Panc1 (cell line): ENCODE measurements around the gene PLEKHG5. TPM values are rescaled to one million over a fixed set of nuclear protein-coding genes. Genes with fewer than 3 reads are reported as not detected.

ENCODE experiments used
- ATAC-seq: fragments of 200-7000 bp; cut with Tn5 transposase; 2 replicates; pipeline ENCODE4 v1.9.1; 2020; ENCODE audit warnings: mild to moderate bottlenecking, moderate library complexity
- BruUV-seq: library from RNA; stranded (reverse); fragments of 400-500 nt; replicated peaks from 2 replicates; lab custom pipeline; 2021; lab: Mats Ljungman, UMichigan
- CTCF ChIA-PET: fragments of 300-600 bp; sonication (Branson Sonifier 250); formaldehyde crosslinking; loops from one replicate; lab custom pipeline; 2022; ENCODE audit warnings: antibody characterized with exemption; lab: Charles Lee
- POLR2A ChIA-PET: fragments of 300-600 bp; sonication (Branson Sonifier 250); formaldehyde crosslinking; loops from one replicate; lab custom pipeline; 2022; ENCODE audit warnings: antibody characterized with exemption; lab: Charles Lee
- DNase-seq: peaks from one replicate; pipeline ENCODE4 v3.0.0-alpha.2; 2010; ENCODE audit warnings: low read depth, low spot score
- H3K27ac ChIP-seq: 2 replicates; pipeline ENCODE4 v1.5.1; 2011; ENCODE audit warnings: mild to moderate bottlenecking, low read length, inconsistent platforms
- H3K27me3 ChIP-seq: fragments of 200-500 bp; sonication (Bioruptor generic); 2 replicates; pipeline ENCODE4 v1.6.0; 2014; ENCODE audit warnings: low read length, inconsistent platforms; ENCODE audit not compliant: control insufficient read depth, insufficient read depth
- H3K36me3 ChIP-seq: fragments of 200-500 bp; sonication (Bioruptor generic); 2 replicates; pipeline ENCODE4 v1.5.1; 2014; ENCODE audit warnings: inconsistent platforms, mild to moderate bottlenecking, low read length, moderate library complexity; ENCODE audit not compliant: control insufficient read depth, insufficient read depth
- H3K4me1 ChIP-seq: 2 replicates; pipeline ENCODE4 v1.5.1; 2011; ENCODE audit warnings: inconsistent platforms, mild to moderate bottlenecking, low read length, moderate library complexity; ENCODE audit not compliant: control insufficient read depth, insufficient read depth
- H3K4me3 ChIP-seq, 2 experiments: 2 replicates each; pipeline ENCODE4 v1.5.1; 2011 to 2012; ENCODE audit warnings: low read depth in 2 of 2, low read length in 2 of 2, mild to moderate bottlenecking in 2 of 2, inconsistent platforms in 1 of 2, moderate library complexity in 1 of 2
- H3K9me3 ChIP-seq: fragments of 200-500 bp; sonication (Bioruptor generic); 2 replicates; pipeline ENCODE4 v1.5.1; 2014; ENCODE audit warnings: low read depth, mild to moderate bottlenecking, inconsistent platforms, low read length, moderate library complexity; ENCODE audit not compliant: control insufficient read depth, insufficient read depth
- CTCF ChIP-seq: fragments of 450-650 bp; IDR thresholded peaks from 2 replicates; pipeline ENCODE4 v1.5.1; 2017; ENCODE audit warnings: mild to moderate bottlenecking
- POLR2AphosphoS5 ChIP-seq: IDR thresholded peaks from 2 replicates; pipeline ENCODE4 v1.6.1; 2012; ENCODE audit warnings: mild to moderate bottlenecking, low read depth, low read length, moderate library complexity
- REST ChIP-seq, 2 experiments: IDR thresholded peaks; 2 replicates each; pipeline ENCODE4 v1.6.1; 2011 to 2012; ENCODE audit warnings: low read depth in 2 of 2, control low read depth in 1 of 2, low read length in 1 of 2, mild to moderate bottlenecking in 1 of 2, moderate library complexity in 1 of 2; ENCODE audit not compliant: insufficient read depth in 1 of 2
- SIN3A ChIP-seq: IDR thresholded peaks from 2 replicates; pipeline ENCODE4 v1.6.1; 2012; ENCODE audit warnings: low read depth, mild to moderate bottlenecking, low read length, moderate library complexity, borderline replicate concordance; ENCODE audit not compliant: insufficient read depth
- TCF7L2 ChIP-seq: IDR thresholded peaks from 2 replicates; pipeline ENCODE4 v1.6.1; 2011; ENCODE audit warnings: mild to moderate bottlenecking, low read depth, low read length, inconsistent platforms
- in situ Hi-C: cut with HindIII; loops from 2 replicates; pipeline ENCODE4 v1.10.0; 2016; ENCODE audit warnings: low sequenced_read_pairs, low pct_unique_long_range_greater_than_20kb
- intact Hi-C: fragments of 100-400 bp; cut with micrococcal nuclease; formaldehyde crosslinking; loops from one replicate; pipeline ENCODE4 v1.10.0; 2022; ENCODE audit not compliant: unreplicated experiment
- total RNA-seq: library from RNA; stranded (reverse); gene quantifications from one replicate; pipeline ENCODE4 v1.2.1, GENCODE V29; 2021; ENCODE audit not compliant: unreplicated experiment

PLEKHG5 gene
- total RNA-seq, 1 experiment from 2014 or later: 6.8 TPM

DNA sequence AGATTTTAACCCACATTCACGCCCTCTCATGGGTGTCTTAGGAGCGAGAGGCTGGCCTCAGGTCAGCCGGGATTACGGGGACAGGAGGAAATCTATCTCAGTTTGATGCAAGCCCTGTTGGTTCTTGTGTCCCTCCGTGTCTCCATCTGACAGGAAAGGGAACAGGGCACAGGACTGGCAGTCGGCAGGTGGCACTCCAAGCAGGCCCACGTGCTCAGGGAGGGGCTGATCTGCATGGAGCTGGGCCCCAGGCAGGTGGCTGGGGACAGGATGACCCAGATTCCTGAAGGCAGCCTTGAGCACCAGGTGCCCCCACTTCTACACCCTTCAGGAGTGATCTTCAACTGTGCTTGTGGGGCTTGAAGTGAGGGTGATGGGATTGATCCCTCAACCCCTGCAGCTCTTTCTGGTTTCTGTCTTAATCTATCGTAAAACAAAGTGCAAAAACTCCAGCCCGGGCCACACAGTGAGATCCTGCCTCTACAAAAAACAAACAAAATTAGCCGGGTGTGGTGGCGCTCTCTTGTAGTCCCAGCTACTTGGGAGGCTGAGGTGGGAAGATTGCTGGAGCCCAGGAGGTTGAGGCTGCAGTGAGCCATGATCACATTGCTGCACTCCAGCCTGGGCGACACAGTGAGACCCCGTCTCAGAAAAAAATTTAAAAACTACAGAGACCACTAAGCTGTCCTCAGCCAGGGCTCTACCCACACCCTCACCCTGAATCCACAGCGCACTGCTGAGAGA is 8.3 kb downstream of the PLEKHG5 start:
- POLR2A ChIA-PET: no interaction called here
- in situ Hi-C loops: no loop called here
- peaks cover 9% of the 10 kb centered on the region for H3K4me1 ChIP-seq
- TF ChIP-seq CTCF (peak; percentile 44), SIN3A (no peak)
- DNase-seq (no peak), ATAC-seq (no peak)
- intact Hi-C loops: no loop called here
- no peaks in the 10 kb centered on the region for H3K36me3 ChIP-seq
- H3K27me3 ChIP-seq: no peaks in the 10 kb centered on the region
- BruUV-seq: no TSS peak
- no peak overlapping the region for H3K27ac ChIP-seq
- H3K9me3 ChIP-seq: no peaks in the 10 kb centered on the region
- CTCF ChIA-PET: no interaction called here
- no peak overlapping the region for H3K4me3 ChIP-seq

DNA sequence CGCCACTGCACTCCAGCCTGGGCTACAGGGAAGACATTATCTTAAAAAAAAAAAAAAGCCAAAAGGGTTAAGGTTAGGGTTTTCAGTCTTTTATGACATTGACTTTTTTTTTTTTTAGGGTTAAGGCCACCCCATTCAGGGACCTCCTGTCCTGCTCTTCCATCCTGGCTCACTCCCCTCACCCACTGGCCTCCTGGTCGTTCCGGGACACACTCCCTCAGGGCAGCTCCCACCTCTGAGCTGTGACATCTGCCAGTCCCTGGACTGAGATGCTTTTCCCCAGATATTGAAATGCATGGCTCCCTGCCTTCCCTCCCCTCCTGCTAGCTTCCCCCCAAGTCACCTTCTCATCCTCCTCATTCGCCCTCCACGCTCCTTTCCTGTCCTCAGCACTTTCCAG is 9.6 kb downstream of the PLEKHG5 start:
- no peaks in the 10 kb centered on the region for H3K27me3 ChIP-seq
- no TSS peak for BruUV-seq
- H3K4me1 ChIP-seq: peaks cover 7% of the 10 kb centered on the region
- H3K9me3 ChIP-seq: no peaks in the 10 kb centered on the region
- no peak for DNase-seq
- no peaks in the 10 kb centered on the region for H3K36me3 ChIP-seq
- H3K4me3 ChIP-seq: no peak overlapping the region
- POLR2A ChIA-PET: no interaction called here
- CTCF ChIA-PET: interaction anchor here (0.6 to 0.7 kb wide), 4 partner anchors 8 to 398 kb away, joined by 3 to 5 read pairs (median 4); no protein-coding TSS in a partner anchor
- intact Hi-C loops (no loop called here), in situ Hi-C loops (no loop called here)
- TF ChIP-seq TCF7L2 (no peak), REST (IDR thresholded peaks at IDR 0.05; ENCODE audit: insufficient read depth in 1 of 2, low read depth in 2 of 2, low read length in 1 of 2) (no peak), CTCF (no peak), SIN3A (no peak), POLR2AphosphoS5 (no peak)
- no peak for ATAC-seq
- H3K27ac ChIP-seq: no peak overlapping the region
